ENCODE data around the gene SYNGR4. TPM values are rescaled to one million over a fixed set of nuclear protein-coding genes. Genes with fewer than 3 reads are reported as not detected.

Gene SYNGR4
- total and polyA plus RNA-seq, 7 donors = 0.04 TPM; not detected in 6

DNA sequence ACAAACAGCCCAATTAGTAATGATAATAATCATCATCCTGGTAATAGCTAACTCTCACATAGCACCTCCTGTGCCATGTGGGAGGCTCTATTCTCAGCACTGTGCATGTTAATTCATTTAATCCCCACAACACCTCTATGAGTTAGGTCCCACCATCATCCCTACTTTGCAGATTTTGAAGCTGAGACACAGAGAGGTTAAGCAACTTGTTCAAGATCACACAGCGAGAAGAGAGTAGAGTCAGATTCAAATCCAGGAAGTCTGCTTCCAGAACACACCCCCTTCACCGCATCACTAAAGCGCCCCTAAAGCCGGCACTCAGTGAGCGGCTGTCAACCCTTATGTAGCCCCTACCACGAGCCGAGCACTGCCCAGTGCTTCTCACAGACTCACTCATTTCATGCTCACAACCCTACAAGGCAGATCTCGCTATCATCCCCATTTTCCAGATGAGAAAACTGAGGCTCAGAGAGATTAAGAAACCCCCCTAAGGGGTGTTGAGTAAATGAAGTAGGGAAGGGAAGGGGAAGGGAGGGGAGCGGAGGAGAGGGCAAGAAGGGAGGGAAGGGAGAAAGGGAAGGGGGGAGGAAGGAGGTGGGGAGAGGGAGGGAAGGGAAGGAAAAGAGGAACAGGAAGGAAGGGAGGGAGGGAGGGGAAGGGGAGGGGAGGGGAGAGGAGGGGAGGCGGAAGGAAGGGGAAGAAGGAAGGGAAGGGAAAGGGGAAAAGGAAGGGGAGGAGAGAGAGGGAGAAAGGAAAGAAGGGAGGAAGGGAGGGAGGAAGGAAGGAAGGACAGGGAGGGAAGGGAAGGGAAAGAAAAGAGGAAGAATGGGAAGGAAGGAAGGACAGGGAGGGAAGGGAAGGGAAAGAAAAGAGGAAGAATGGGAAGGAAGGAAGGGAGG is 22.4 kb upstream of the SYNGR4 start:
- intact Hi-C loops (cut with DNase I) = no loop called here
- ATAC-seq = peak in 1 of 4 donors; percentile 3
- peak overlapping the region; percentile 18 for H3K27ac ChIP-seq

GRCh38 chr19:48342414-48342738 is 21.8 kb upstream of the SYNGR4 start:
- no peak for ATAC-seq
- intact Hi-C loops (cut with DNase I) = no loop called here
- Histone ChIP-seq H3K4me1 (no peaks in the 10 kb centered on the region), H3K27ac (no peak overlapping the region), H3K36me3 (ENCODE audit: insufficient read depth in 1 of 2, low read depth in 1 of 2) (peaks cover 0 to 18% of the 10 kb centered on the region in 2 donors), H3K27me3 (ENCODE audit: insufficient read depth in 3 of 3, low read length in 2 of 3) (no peaks in the 10 kb centered on the region), H3K4me3 (no peak overlapping the region), H3K9me3 (no peaks in the 10 kb centered on the region)
- DNase-seq = no peak
- WGBS, 3 donors = 87 to 96% (median 94%) methylated on average over 16 to 20 of the region's 20 CpGs
- TF ChIP-seq, protein P1, sequence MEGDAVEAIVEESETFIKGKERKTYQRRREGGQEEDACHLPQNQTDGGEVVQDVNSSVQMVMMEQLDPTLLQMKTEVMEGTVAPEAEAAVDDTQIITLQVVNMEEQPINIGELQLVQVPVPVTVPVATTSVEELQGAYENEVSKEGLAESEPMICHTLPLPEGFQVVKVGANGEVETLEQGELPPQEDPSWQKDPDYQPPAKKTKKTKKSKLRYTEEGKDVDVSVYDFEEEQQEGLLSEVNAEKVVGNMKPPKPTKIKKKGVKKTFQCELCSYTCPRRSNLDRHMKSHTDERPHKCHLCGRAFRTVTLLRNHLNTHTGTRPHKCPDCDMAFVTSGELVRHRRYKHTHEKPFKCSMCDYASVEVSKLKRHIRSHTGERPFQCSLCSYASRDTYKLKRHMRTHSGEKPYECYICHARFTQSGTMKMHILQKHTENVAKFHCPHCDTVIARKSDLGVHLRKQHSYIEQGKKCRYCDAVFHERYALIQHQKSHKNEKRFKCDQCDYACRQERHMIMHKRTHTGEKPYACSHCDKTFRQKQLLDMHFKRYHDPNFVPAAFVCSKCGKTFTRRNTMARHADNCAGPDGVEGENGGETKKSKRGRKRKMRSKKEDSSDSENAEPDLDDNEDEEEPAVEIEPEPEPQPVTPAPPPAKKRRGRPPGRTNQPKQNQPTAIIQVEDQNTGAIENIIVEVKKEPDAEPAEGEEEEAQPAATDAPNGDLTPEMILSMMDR (IDR thresholded peaks at IDR 0.05) = no peak

More for the DNA sequence above, 22.4 kb upstream of the SYNGR4 start:
- Histone ChIP-seq H3K27me3 (ENCODE audit: insufficient read depth in 3 of 3, low read length in 2 of 3) (no peaks in the 10 kb centered on the region), H3K9me3 (no peaks in the 10 kb centered on the region), H3K4me3 (no peak overlapping the region), H3K36me3 (ENCODE audit: insufficient read depth in 1 of 2, low read depth in 1 of 2) (peaks cover 0 to 18% of the 10 kb centered on the region in 2 donors), H3K4me1 (no peaks in the 10 kb centered on the region)
- 95 to 97% (median 96%) methylated on average over 10 of the region's 10 CpGs for WGBS, 3 donors
- TF ChIP-seq, protein P1 (IDR thresholded peaks at IDR 0.05) = no peak
- no peak for DNase-seq

GRCh38 chr19:48342841-48343540 is 21.2 kb upstream of the SYNGR4 start:
- TF ChIP-seq, protein P1 (IDR thresholded peaks at IDR 0.05) = no peak
- no peak for ATAC-seq
- H3K4me3 ChIP-seq = no peak overlapping the region
- no peak overlapping the region for H3K27ac ChIP-seq
- no peak for DNase-seq
- no peaks in the 10 kb centered on the region for H3K27me3 ChIP-seq (ENCODE audit: insufficient read depth in 3 of 3, low read length in 2 of 3)
- peaks cover under 1% of the 10 kb centered on the region for H3K4me1 ChIP-seq
- WGBS, 3 donors = 89 to 95% (median 95%) methylated on average over 23 of the region's 23 CpGs
- no peaks in the 10 kb centered on the region for H3K9me3 ChIP-seq
- peaks cover 0 to 15% of the 10 kb centered on the region in 2 donors for H3K36me3 ChIP-seq (ENCODE audit: insufficient read depth in 1 of 2, low read depth in 1 of 2)
- intact Hi-C loops (cut with DNase I) = no loop called here

- Histone ChIP-seq H3K4me3 (no peak overlapping the region), H3K27me3 (ENCODE audit: insufficient read depth in 3 of 3, low read length in 2 of 3) (no peaks in the 10 kb centered on the region), H3K36me3 (ENCODE audit: insufficient read depth in 1 of 2, low read depth in 1 of 2) (peaks cover 0 to 15% of the 10 kb centered on the region in 2 donors), H3K4me1 (peaks cover 7% of the 10 kb centered on the region), H3K27ac (no peak overlapping the region), H3K9me3 (no peaks in the 10 kb centered on the region)
- TF ChIP-seq, protein P1 (IDR thresholded peaks at IDR 0.05) = no peak
- intact Hi-C loops (cut with DNase I) = no loop called here
- DNase-seq (no peak), ATAC-seq (no peak)
- WGBS, 3 donors = 95 to 99% (median 97%) methylated on average over 6 of the region's 6 CpGs
These were observed 19.3 kb upstream of the SYNGR4 start for GRCh38 chr19:48344892-48345291.
